Activated CD4-positive, alpha-beta T cell treated with anti-CD3 and anti-CD28 coated beads, Interleukin-2, amount 50 U/mL, for 24 hours (primary cell): ENCODE measurements around the gene SOX6.
"Not testable (repeated sequence)": the region's sequence is repeated elsewhere in the genome, so short reads cannot be mapped to it uniquely, and the experiment has no call there.

Experiments
- DNase-seq, 2 donors: peaks; one replicate each; pipeline ENCODE4 v3.0.0-alpha.2; 2020; ENCODE audit warnings: low read depth in 1 of 2, low spot score in 1 of 2

Gene SOX6

GRCh38 chr11:16052750-16053149, 303.6 kb downstream of the SOX6 start:
- no peak for DNase-seq

- DNase-seq, result no peak
Measured at GRCh38 chr11:16049611-16050010, 306.7 kb downstream of the SOX6 start.

GRCh38 chr11:16047073-16047472, 309.3 kb downstream of the SOX6 start:
- DNase-seq, result no peak

- DNase-seq, result no peak
Measured at GRCh38 chr11:16043617-16044016, 312.7 kb downstream of the SOX6 start.

GRCh38 chr11:16041207-16041606, 315.1 kb downstream of the SOX6 start:
- no peak for DNase-seq

- DNase-seq, result no peak
Measured at GRCh38 chr11:16040151-16040550, 316.2 kb downstream of the SOX6 start.

- DNase-seq, result no peak
Measured at GRCh38 chr11:16037179-16037578, 319.2 kb downstream of the SOX6 start.

- DNase-seq, result no peak
Measured at GRCh38 chr11:16036218-16036617, 320.1 kb downstream of the SOX6 start.

GRCh38 chr11:16034074-16034473, 322.3 kb downstream of the SOX6 start:
- DNase-seq, result no peak

- no peak for DNase-seq
Measured at GRCh38 chr11:16032974-16033373, 323.4 kb downstream of the SOX6 start.

- no peak for DNase-seq
Measured at GRCh38 chr11:16031210-16031609, 325.1 kb downstream of the SOX6 start.

- no peak for DNase-seq
Measured at GRCh38 chr11:16030664-16031063, 325.7 kb downstream of the SOX6 start.

GRCh38 chr11:16029151-16029550, 327.2 kb downstream of the SOX6 start:
- DNase-seq, result not testable (repeated sequence)

- no peak for DNase-seq
Measured at GRCh38 chr11:16028419-16028818, 327.9 kb downstream of the SOX6 start.

GRCh38 chr11:16027621-16028020, 328.7 kb downstream of the SOX6 start:
- DNase-seq, result no peak

- no peak for DNase-seq
Measured at GRCh38 chr11:16026849-16027248, 329.5 kb downstream of the SOX6 start.

- DNase-seq, result no peak
Measured at GRCh38 chr11:16018931-16019330, 337.4 kb downstream of the SOX6 start.

- no peak for DNase-seq
Measured at GRCh38 chr11:16016468-16016829, 339.9 kb downstream of the SOX6 start.

GRCh38 chr11:16015741-16016467, 340.4 kb downstream of the SOX6 start:
- no peak for DNase-seq

- no peak for DNase-seq
Measured at GRCh38 chr11:16013649-16014275, 342.6 kb downstream of the SOX6 start.

- no peak for DNase-seq
Measured at GRCh38 chr11:16013242-16013641, 343.1 kb downstream of the SOX6 start.

- DNase-seq, result no peak
Measured at GRCh38 chr11:16012125-16012751, 344.1 kb downstream of the SOX6 start.

GRCh38 chr11:16011396-16011795, 344.9 kb downstream of the SOX6 start:
- no peak for DNase-seq
